MM.1S (cell line): ENCODE measurements around the gene UBE2K.

Source experiments
- DNase-seq: peaks from one replicate; pipeline ENCODE4 v3.0.0-alpha.2; 2015
- H2AFZ ChIP-seq: fragments of 300-600 bp; sonication (generic); 2 replicates; pipeline ENCODE4 v1.6.0; 2016; ENCODE audit warnings: antibody characterized with exemption, low read length
- H3F3A ChIP-seq: fragments of 300-600 bp; sonication (generic); 2 replicates; pipeline ENCODE4 v1.6.1; 2016; ENCODE audit warnings: mild to moderate bottlenecking, antibody characterized with exemption, low read length, moderate library complexity, mixed read lengths; ENCODE audit not compliant: insufficient read depth
- H3K27ac ChIP-seq: fragments of 300-600 bp; sonication (generic); 2 replicates; pipeline ENCODE4 v1.5.1; 2016; ENCODE audit warnings: mild to moderate bottlenecking, low read length
- H3K27me3 ChIP-seq: fragments of 300-600 bp; sonication (generic); replicated peaks from 2 replicates; pipeline ENCODE4 v1.6.0; 2016; ENCODE audit warnings: low read length; ENCODE audit not compliant: insufficient read depth
- H3K36me3 ChIP-seq: fragments of 300-600 bp; sonication (generic); replicated peaks from 2 replicates; pipeline ENCODE4 v1.6.1; 2016; ENCODE audit warnings: mild to moderate bottlenecking, low read length, mixed read lengths; ENCODE audit not compliant: insufficient read depth
- H3K4me1 ChIP-seq: fragments of 300-600 bp; sonication (generic); 2 replicates; pipeline ENCODE4 v1.6.1; 2016; ENCODE audit warnings: low read length, mixed read lengths
- H3K4me2 ChIP-seq: fragments of 300-600 bp; sonication (generic); 2 replicates; pipeline ENCODE4 v1.6.0; 2016; ENCODE audit warnings: low read depth, low read length
- H3K4me3 ChIP-seq: fragments of 300-600 bp; sonication (generic); 2 replicates; pipeline ENCODE4 v1.5.1; 2016; ENCODE audit warnings: low read length, mixed read lengths
- H3K79me2 ChIP-seq: fragments of 300-600 bp; sonication (generic); 2 replicates; pipeline ENCODE4 v1.6.1; 2016; ENCODE audit warnings: mixed run types, low read length, mixed read lengths
- H3K9ac ChIP-seq: fragments of 300-600 bp; sonication (generic); 2 replicates; pipeline ENCODE4 v1.6.1; 2016; ENCODE audit warnings: low read length, mixed read lengths
- H3K9me2 ChIP-seq: fragments of 300-600 bp; sonication (generic); replicated peaks from 2 replicates; pipeline ENCODE4 v1.6.1; 2016; ENCODE audit warnings: mild to moderate bottlenecking, low read length, mixed read lengths; ENCODE audit not compliant: insufficient read depth
- H3K9me3 ChIP-seq: fragments of 300-600 bp; sonication (generic); replicated peaks from 2 replicates; pipeline ENCODE4 v1.6.1; 2016; ENCODE audit warnings: mild to moderate bottlenecking, low read length, mixed read lengths; ENCODE audit not compliant: insufficient read depth
- H4K20me1 ChIP-seq: fragments of 300-600 bp; sonication (generic); 2 replicates; pipeline ENCODE4 v1.6.1; 2016; ENCODE audit warnings: mild to moderate bottlenecking, low read length, moderate library complexity, mixed read lengths; ENCODE audit not compliant: insufficient read depth
- CTCF ChIP-seq: fragments of 300-600 bp; sonication (generic); IDR thresholded peaks from 2 replicates; pipeline ENCODE4 v1.5.1; 2016; ENCODE audit warnings: antibody characterized with exemption, low read length, mixed read lengths
- EZH2 ChIP-seq: fragments of 300-600 bp; sonication (generic); optimal IDR thresholded peaks from 2 replicates; pipeline ENCODE3; 2017; ENCODE audit warnings: low read depth, mild to moderate bottlenecking, antibody characterized with exemption, low read length, mixed read lengths
- EZH2phosphoT487 ChIP-seq: fragments of 300-600 bp; sonication (generic); IDR thresholded peaks from 2 replicates; pipeline ENCODE4 v1.6.1; 2018; ENCODE audit warnings: antibody characterized with exemption, low read length

The UBE2K gene

GRCh38 chr4:39761005-39761667, 63.2 kb downstream of the UBE2K start:
- no peak for TF ChIP-seq EZH2phosphoT487
- TF ChIP-seq CTCF: no peak
- no peak for TF ChIP-seq EZH2
- Histone ChIP-seq H3K36me3 (0 out of 2 replicates have a peak, but pooled peaks cover under 1% of the 10 kb centered on the region), H3K4me3 (no peak overlapping the region), H3K9me2 (no peaks in the 10 kb centered on the region), H4K20me1 (no peaks in the 10 kb centered on the region), H3K27me3 (no peaks in the 10 kb centered on the region), H2AFZ (no peak overlapping the region), H3K4me2 (no peak overlapping the region), H3K9ac (no peak overlapping the region), H3K4me1 (no peaks in the 10 kb centered on the region), H3F3A (no peaks in the 10 kb centered on the region), H3K9me3 (no peaks in the 10 kb centered on the region), H3K27ac (no peak overlapping the region), H3K79me2 (peaks cover under 1% of the 10 kb centered on the region; the same call in 1 of the 2 replicates)
- no peak for DNase-seq

- Histone ChIP-seq H3K9ac (no peak overlapping the region), H4K20me1 (no peaks in the 10 kb centered on the region), H3K4me3 (no peak overlapping the region), H3K27me3 (no peaks in the 10 kb centered on the region), H3K27ac (no peak overlapping the region), H3K36me3 (no peaks in the 10 kb centered on the region), H3K9me2 (no peaks in the 10 kb centered on the region), H3F3A (no peaks in the 10 kb centered on the region), H3K79me2 (no peaks in the 10 kb centered on the region), H3K9me3 (no peaks in the 10 kb centered on the region), H3K4me1 (no peaks in the 10 kb centered on the region), H3K4me2 (no peak overlapping the region), H2AFZ (no peak overlapping the region)
- DNase-seq: no peak
- TF ChIP-seq EZH2: no peak
- TF ChIP-seq CTCF: no peak
- TF ChIP-seq EZH2phosphoT487: no peak
Measured at GRCh38 chr4:39763714-39764572, 66.0 kb downstream of the UBE2K start.

DNA sequence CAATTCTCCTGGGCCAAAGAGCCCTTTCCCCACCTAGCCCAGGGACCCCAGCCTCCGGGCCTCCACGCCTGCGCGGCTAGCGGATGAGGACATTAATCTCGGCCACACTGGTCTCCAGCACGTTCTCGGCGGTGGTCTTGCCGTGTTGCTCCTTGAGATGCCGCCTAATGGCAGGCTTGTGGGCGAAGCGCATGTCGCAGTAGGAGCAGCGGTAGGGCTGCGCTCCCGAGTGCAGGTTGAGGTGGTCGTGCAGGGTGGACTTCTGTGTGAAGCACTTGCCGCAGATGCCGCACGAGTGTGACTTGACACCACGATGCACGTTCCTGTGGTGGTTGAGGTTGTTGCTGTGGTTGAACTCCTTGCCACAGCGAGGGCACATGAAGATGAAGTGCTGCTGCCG, 72.1 kb downstream of the UBE2K start:
- H3K4me3 ChIP-seq: no peak overlapping the region
- no peak overlapping the region for H3K4me2 ChIP-seq
- TF ChIP-seq CTCF (no peak), EZH2phosphoT487 (no peak), EZH2 (no peak)
- no peaks in the 10 kb centered on the region for H3K79me2 ChIP-seq
- H3K27me3 ChIP-seq: no peaks in the 10 kb centered on the region
- no peak overlapping the region for H3K9ac ChIP-seq
- H3F3A ChIP-seq: no peaks in the 10 kb centered on the region
- H3K27ac ChIP-seq: no peak overlapping the region
- no peaks in the 10 kb centered on the region for H3K4me1 ChIP-seq
- no peak for DNase-seq
- H3K36me3 ChIP-seq: no peaks in the 10 kb centered on the region
- H2AFZ ChIP-seq: no peak overlapping the region
- H4K20me1 ChIP-seq: no peaks in the 10 kb centered on the region
- no peaks in the 10 kb centered on the region for H3K9me3 ChIP-seq
- no peaks in the 10 kb centered on the region for H3K9me2 ChIP-seq
